Stimulated activated CD4-positive, alpha-beta T cell treated with anti-CD3 and anti-CD28 coated beads, Interleukin-4, amount 100 ng/mL, for 48 hours (primary cell): Measurements from ENCODE around the gene YIPF5.

Experiments
- DNase-seq, 2 donors: peaks; one replicate each; pipeline ENCODE4 v3.0.0-alpha.2; 2020; ENCODE audit warnings: low read depth in 2 of 2

The YIPF5 gene

GRCh38 chr5:144170276-144171024 is at the start of gene YIPF5, which contains the start of gene KCTD16:
TSS of gene YIPF5 (minus strand) at chr5:144170659. CDS start at chr5:144169955, 704 bp downstream.
TSS of gene KCTD16 (plus strand) at chr5:144170873.
- peak; percentile 91 to 95 for DNase-seq

- no peak for DNase-seq
Observed at GRCh38 chr5:144219869-144220268, 49.4 kb upstream of the YIPF5 start.

GRCh38 chr5:144210655-144211054 is 40.2 kb upstream of the YIPF5 start:
- no peak for DNase-seq

GRCh38 chr5:144209361-144209760 is 38.9 kb upstream of the YIPF5 start:
- no peak for DNase-seq

- DNase-seq = no peak
Observed at GRCh38 chr5:144207875-144208444, 37.5 kb upstream of the YIPF5 start.

- no peak for DNase-seq
Observed at GRCh38 chr5:144206141-144206540, 35.7 kb upstream of the YIPF5 start.

- DNase-seq = no peak
Observed at GRCh38 chr5:144205141-144205551, 34.7 kb upstream of the YIPF5 start.

- DNase-seq = no peak
Observed at GRCh38 chr5:144203750-144204596, 33.5 kb upstream of the YIPF5 start.

GRCh38 chr5:144202726-144203125 is 32.3 kb upstream of the YIPF5 start:
- DNase-seq = no peak

GRCh38 chr5:144202072-144202471 is 31.6 kb upstream of the YIPF5 start:
- DNase-seq = no peak

- DNase-seq = no peak
Observed at GRCh38 chr5:144201588-144201987, 31.1 kb upstream of the YIPF5 start.

GRCh38 chr5:144198386-144198785 is 27.9 kb upstream of the YIPF5 start:
- no peak for DNase-seq

GRCh38 chr5:144196612-144197011 is 26.2 kb upstream of the YIPF5 start:
- DNase-seq = no peak

GRCh38 chr5:144195448-144195847 is 25.0 kb upstream of the YIPF5 start:
- DNase-seq = no peak

- DNase-seq = no peak
Observed at GRCh38 chr5:144194144-144194543, 23.7 kb upstream of the YIPF5 start.

GRCh38 chr5:144192661-144193060 is 22.2 kb upstream of the YIPF5 start:
- DNase-seq = no peak

GRCh38 chr5:144191998-144192397 is 21.5 kb upstream of the YIPF5 start:
- DNase-seq = no peak

GRCh38 chr5:144191531-144191930 is 21.1 kb upstream of the YIPF5 start:
- no peak for DNase-seq

- DNase-seq = peak; percentile 34 to 66
Observed at GRCh38 chr5:144189800-144190429, 19.5 kb upstream of the YIPF5 start.

GRCh38 chr5:144187699-144188294 is 17.3 kb upstream of the YIPF5 start:
- peak; percentile 35 to 45 for DNase-seq

GRCh38 chr5:144183254-144183889 is 12.9 kb upstream of the YIPF5 start:
- DNase-seq = no peak
